ENCODE measurements around the gene RNF168.

DNA sequence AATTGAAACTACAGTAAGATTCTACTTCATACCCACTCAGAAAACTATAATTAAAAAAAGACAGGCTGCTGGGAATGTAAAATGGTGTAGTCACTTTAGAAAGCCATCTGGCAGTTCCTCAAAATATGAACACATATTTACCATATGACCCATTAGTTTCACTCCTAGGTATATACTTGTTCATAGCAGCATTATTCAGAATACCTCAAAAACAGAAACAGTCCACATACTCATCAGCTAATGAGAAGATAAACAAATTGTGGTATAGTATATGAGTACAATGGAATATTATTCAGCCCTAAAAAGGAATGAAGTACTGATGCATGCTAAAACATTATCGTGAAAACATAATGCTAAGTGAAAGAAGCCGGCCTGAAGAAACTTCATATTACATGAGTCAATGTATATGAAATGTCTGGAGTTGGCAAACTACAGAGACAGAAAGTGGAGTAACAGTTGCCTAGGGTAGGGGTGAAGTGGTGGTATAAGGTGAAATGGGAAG lies 41.0 kb upstream of the RNF168 start:
- TF ChIP-seq, protein P1, sequence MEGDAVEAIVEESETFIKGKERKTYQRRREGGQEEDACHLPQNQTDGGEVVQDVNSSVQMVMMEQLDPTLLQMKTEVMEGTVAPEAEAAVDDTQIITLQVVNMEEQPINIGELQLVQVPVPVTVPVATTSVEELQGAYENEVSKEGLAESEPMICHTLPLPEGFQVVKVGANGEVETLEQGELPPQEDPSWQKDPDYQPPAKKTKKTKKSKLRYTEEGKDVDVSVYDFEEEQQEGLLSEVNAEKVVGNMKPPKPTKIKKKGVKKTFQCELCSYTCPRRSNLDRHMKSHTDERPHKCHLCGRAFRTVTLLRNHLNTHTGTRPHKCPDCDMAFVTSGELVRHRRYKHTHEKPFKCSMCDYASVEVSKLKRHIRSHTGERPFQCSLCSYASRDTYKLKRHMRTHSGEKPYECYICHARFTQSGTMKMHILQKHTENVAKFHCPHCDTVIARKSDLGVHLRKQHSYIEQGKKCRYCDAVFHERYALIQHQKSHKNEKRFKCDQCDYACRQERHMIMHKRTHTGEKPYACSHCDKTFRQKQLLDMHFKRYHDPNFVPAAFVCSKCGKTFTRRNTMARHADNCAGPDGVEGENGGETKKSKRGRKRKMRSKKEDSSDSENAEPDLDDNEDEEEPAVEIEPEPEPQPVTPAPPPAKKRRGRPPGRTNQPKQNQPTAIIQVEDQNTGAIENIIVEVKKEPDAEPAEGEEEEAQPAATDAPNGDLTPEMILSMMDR (IDR thresholded peaks at IDR 0.05): no peak
- no peak for TF ChIP-seq POLR2A (IDR thresholded peaks at IDR 0.05)

Data from stomach (tissue), 4 donors.